HCT116 (cell line): Measurements from ENCODE around the gene IFT88.

Experiments
- SIN3A ChIP-seq: IDR thresholded peaks from 2 replicates; pipeline ENCODE4 v1.6.1; 2012; ENCODE audit warnings: low read depth
- ZNF274 ChIP-seq: fragments of 200-500 bp; sonication (Bioruptor generic); IDR thresholded peaks from 2 replicates; pipeline ENCODE4 v1.6.1; 2014; ENCODE audit warnings: mild to moderate bottlenecking, low read depth, low read length, inconsistent platforms

GRCh38 chr13:20565115-20565736, 1.7 kb upstream of the IFT88 start:
- no peak for TF ChIP-seq ZNF274
- TF ChIP-seq SIN3A = no peak
